ENCODE measurements around the gene MSANTD1.

MSANTD1 gene

DNA sequence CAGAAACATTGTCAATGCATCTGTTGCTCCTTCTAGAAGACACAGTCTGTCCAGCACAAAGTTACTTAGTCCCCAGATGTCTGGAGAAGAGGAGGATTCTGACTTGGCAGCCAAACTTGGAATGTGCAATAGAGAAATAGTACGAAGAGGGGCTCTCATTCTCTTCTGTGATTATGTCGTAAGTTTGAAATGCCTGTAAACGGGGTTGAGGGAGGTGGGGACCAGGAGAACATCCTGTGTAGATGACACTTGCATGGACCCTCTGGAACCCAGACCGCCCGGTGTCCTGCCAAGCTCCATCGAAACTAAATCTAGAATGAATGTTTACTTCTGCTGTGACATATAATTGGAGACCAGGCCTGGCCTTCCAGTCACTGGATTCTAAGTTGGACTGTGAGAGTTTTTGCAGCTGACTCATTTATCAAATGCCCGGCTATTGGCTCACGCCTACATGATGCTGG is 45.0 kb upstream of the MSANTD1 start:
- peak; percentile 54 to 64 for DNase-seq (ENCODE audit: low read depth in 2 of 2)
- TF ChIP-seq, protein P1, sequence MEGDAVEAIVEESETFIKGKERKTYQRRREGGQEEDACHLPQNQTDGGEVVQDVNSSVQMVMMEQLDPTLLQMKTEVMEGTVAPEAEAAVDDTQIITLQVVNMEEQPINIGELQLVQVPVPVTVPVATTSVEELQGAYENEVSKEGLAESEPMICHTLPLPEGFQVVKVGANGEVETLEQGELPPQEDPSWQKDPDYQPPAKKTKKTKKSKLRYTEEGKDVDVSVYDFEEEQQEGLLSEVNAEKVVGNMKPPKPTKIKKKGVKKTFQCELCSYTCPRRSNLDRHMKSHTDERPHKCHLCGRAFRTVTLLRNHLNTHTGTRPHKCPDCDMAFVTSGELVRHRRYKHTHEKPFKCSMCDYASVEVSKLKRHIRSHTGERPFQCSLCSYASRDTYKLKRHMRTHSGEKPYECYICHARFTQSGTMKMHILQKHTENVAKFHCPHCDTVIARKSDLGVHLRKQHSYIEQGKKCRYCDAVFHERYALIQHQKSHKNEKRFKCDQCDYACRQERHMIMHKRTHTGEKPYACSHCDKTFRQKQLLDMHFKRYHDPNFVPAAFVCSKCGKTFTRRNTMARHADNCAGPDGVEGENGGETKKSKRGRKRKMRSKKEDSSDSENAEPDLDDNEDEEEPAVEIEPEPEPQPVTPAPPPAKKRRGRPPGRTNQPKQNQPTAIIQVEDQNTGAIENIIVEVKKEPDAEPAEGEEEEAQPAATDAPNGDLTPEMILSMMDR (IDR thresholded peaks at IDR 0.05; ENCODE audit: low read depth, low read length), result no peak
- H3K4me3 ChIP-seq (replicated peaks in 1 of 2; ENCODE audit: low read depth in 2 of 2, low read length in 2 of 2), result no peak overlapping the region

DNA sequence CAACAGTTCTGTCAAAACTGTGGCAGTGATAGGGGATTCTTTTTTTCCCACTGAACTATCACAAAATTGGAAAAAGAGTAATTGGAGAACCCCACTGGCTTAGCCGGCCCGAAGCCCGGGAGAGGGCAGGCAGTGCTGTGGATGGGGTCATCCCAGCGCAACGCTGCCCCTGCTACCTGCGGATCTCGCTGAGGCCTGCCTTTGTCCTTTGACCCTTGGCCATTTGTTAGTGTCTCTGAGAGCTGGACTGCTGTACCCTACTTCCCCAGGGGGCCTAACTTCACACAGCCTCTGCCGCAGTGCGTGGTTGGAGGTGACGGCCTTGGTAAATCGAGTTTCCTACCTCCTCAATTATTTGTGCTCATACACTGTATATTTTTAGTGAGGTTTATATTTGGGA is 43.0 kb upstream of the MSANTD1 start:
- DNase-seq (ENCODE audit: low read depth in 2 of 2), result no peak
- H3K4me3 ChIP-seq (replicated peaks in 1 of 2; ENCODE audit: low read depth in 2 of 2, low read length in 2 of 2), result no peak overlapping the region
- TF ChIP-seq, protein P1 (IDR thresholded peaks at IDR 0.05; ENCODE audit: low read depth, low read length), result no peak

DNA sequence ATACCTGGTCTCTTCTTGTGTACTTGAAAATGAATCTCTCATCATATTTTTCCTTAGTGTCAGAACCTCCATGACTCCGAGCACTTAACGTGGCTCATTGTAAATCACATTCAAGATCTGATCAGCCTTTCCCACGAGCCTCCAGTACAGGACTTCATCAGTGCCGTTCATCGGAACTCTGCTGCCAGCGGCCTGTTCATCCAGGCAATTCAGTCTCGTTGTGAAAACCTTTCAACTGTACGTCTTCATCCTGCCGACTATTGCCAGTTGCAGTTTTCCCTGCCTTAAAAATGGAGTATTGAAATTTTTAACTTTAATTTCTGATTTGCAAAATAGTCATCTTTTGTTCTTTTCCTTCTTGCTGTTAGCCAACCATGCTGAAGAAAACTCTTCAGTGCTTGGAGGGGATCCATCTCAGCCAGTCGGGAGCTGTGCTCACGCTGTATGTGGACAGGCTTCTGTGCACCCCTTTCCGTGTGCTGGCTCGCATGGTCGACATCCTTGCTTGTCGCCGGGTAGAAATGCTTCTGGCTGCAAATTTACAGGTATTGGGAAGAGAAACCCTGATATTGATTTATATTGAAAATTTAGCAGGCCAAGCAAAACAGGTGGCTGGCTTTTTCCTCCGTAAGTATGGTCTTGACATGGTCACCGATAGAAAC is 42.4 kb upstream of the MSANTD1 start:
- TF ChIP-seq, protein P1 (IDR thresholded peaks at IDR 0.05; ENCODE audit: low read depth, low read length), result no peak
- no peak for DNase-seq (ENCODE audit: low read depth in 2 of 2)
- H3K4me3 ChIP-seq (replicated peaks in 1 of 2; ENCODE audit: low read depth in 2 of 2, low read length in 2 of 2), result no peak overlapping the region

DNA sequence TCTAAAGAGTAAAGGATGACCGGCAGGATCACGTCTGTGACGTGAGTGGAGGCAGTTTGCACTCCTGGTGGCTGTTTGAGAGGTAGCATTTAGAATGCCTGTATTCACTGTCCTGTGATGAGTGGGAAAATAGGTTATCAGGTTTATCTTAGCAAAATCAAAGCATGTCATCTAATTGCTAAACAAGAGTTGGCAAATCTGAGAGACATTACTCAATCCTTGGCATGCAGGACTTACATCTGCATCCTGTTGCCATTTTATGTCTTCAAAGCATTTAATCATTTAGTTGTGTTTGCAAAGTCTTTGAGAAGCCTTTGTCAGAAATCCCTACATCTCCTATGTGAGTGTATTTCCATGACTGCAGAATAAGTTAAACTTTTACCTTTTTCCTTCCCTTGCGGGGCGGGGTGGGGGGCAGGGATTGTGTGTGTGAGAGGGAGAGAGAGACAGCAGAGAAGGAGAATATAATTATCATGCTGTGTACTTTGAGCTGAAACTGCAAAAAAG is 41.4 kb upstream of the MSANTD1 start:
- TF ChIP-seq, protein P1 (IDR thresholded peaks at IDR 0.05; ENCODE audit: low read depth, low read length), result peak; percentile 3
- DNase-seq (ENCODE audit: low read depth in 2 of 2), result peak; percentile 49 to 50
- H3K4me3 ChIP-seq (replicated peaks in 1 of 2; ENCODE audit: low read depth in 2 of 2, low read length in 2 of 2), result no peak overlapping the region

DNA sequence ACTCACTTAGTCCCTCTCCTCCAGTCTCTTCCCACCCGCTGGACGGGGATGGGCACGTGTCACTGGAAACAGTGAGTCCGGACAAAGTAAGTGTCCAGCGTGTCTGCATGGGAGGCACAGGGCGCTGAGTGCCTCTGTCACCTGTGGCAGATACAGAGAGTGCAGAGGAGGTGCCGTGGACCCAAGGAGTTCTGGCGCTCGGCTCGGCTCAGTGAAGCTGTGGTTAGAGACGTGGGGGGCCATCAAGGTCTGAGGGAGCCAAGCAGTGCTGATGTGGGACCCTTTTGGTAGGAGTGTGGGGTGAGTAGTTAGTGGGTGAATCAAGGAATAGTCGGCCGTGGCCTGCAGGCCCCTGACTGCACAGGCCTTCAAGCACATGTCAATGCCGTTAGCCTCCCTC is 40.1 kb upstream of the MSANTD1 start:
- TF ChIP-seq, protein P1 (IDR thresholded peaks at IDR 0.05; ENCODE audit: low read depth, low read length), result no peak
- H3K4me3 ChIP-seq (replicated peaks in 1 of 2; ENCODE audit: low read depth in 2 of 2, low read length in 2 of 2), result no peak overlapping the region
- DNase-seq (ENCODE audit: low read depth in 2 of 2), result no peak

DNA sequence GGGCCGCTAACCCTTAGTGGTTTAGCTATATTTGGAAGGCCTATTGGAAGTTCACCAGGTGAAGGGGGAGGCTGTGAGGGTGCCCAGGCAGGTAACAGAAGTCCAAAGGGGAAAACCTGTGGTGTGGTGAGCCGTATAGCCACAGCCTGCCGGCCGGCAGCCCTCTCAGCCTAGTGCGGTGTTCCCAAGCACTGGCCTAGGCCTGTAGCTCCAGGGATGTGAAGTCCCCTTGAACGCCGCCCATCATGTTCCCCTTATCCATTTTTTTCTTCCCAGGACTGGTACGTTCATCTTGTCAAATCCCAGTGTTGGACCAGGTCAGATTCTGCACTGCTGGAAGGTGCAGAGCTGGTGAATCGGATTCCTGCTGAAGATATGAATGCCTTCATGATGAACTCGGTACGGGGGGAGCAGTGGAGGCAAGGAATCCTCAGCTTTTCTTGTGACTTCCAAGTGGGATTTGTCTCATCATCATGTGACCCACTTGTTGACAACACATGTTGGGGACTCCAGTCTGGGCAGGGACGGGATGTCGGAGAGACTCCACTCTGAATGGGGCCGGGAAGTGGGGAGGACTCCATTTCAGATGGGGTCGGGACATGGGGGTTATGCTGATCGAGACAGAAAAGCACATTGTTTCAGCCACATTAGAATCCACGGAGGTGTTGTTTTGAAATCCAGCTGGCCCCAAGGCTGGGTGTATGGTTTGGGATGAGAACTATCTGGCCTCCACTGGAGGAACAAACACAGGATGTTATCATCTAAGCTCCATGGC is 39.2 kb upstream of the MSANTD1 start:
- TF ChIP-seq, protein P1 (IDR thresholded peaks at IDR 0.05; ENCODE audit: low read depth, low read length), result no peak
- no peak for DNase-seq (ENCODE audit: low read depth in 2 of 2)

More for the DNA sequence above, 39.2 kb upstream of the MSANTD1 start:
- H3K4me3 ChIP-seq (replicated peaks in 1 of 2; ENCODE audit: low read depth in 2 of 2, low read length in 2 of 2), result no peak overlapping the region
